Neural progenitor cell (in vitro differentiated cells): Measurements from ENCODE around the gene HAL. TPM values are rescaled to one million over a fixed set of nuclear protein-coding genes. Genes with fewer than 3 reads are reported as not detected.

Experiments used
- DNase-seq: peaks from one replicate; pipeline ENCODE4 v3.0.0-alpha.2; 2016; ENCODE audit warnings: low spot score
- H2AFZ ChIP-seq: fragments of 200-600 bp; sonication (generic); replicated peaks from 2 replicates; pipeline ENCODE4 v1.6.1; 2016; ENCODE audit warnings: antibody characterized with exemption
- H3F3A ChIP-seq: fragments of 200-600 bp; sonication (generic); 2 replicates; pipeline ENCODE4 v1.6.1; 2016; ENCODE audit warnings: antibody characterized with exemption, low read depth
- H3K27ac ChIP-seq: fragments of 200-600 bp; sonication (generic); 2 replicates; pipeline ENCODE4 v1.5.1; 2016; ENCODE audit warnings: mild to moderate bottlenecking
- H3K27me3 ChIP-seq: fragments of 200-600 bp; sonication (generic); 2 replicates; pipeline ENCODE4 v1.6.1; 2016; ENCODE audit warnings: mild to moderate bottlenecking, moderate library complexity
- H3K36me3 ChIP-seq: fragments of 200-600 bp; sonication (generic); 2 replicates; pipeline ENCODE4 v1.5.1; 2016
- H3K4me1 ChIP-seq: fragments of 200-600 bp; sonication (generic); 2 replicates; pipeline ENCODE4 v1.6.1; 2016; ENCODE audit warnings: mixed run types
- H3K4me2 ChIP-seq: fragments of 200-600 bp; sonication (generic); 2 replicates; pipeline ENCODE4 v1.6.1; 2016
- H3K4me3 ChIP-seq: fragments of 200-600 bp; sonication (generic); 2 replicates; pipeline ENCODE4 v1.5.1; 2016
- H3K79me2 ChIP-seq: fragments of 200-600 bp; sonication (generic); 2 replicates; pipeline ENCODE4 v1.6.1; 2016; ENCODE audit warnings: low read depth
- H3K9ac ChIP-seq: fragments of 200-600 bp; sonication (generic); 2 replicates; pipeline ENCODE4 v1.6.1; 2016
- H3K9me3 ChIP-seq: fragments of 200-600 bp; sonication (generic); 2 replicates; pipeline ENCODE4 v1.5.1; 2016; ENCODE audit warnings: low read depth
- H4K20me1 ChIP-seq: fragments of 200-600 bp; sonication (generic); 2 replicates; pipeline ENCODE4 v1.6.1; 2016; ENCODE audit warnings: low read depth
- H3K27ac Mint-ChIP-seq: 3 replicates; pipeline ENCODE4 v1.8.0; 2021; ENCODE audit warnings: mixed read lengths
- H3K27me3 Mint-ChIP-seq: 2 replicates; pipeline ENCODE4 v1.8.0; 2022; ENCODE audit warnings: low read depth, mild to moderate bottlenecking, inconsistent platforms, moderate library complexity, mixed read lengths; ENCODE audit not compliant: insufficient read depth
- H3K36me3 Mint-ChIP-seq: 3 replicates; pipeline ENCODE4 v1.8.0; 2021; ENCODE audit warnings: mixed read lengths
- H3K4me1 Mint-ChIP-seq: 3 replicates; pipeline ENCODE4 v1.8.0; 2021; ENCODE audit warnings: mixed read lengths
- H3K4me3 Mint-ChIP-seq: 3 replicates; pipeline ENCODE4 v1.8.0; 2021; ENCODE audit warnings: mild to moderate bottlenecking, moderate library complexity, mixed read lengths
- H3K9me3 Mint-ChIP-seq: 3 replicates; pipeline ENCODE4 v1.8.0; 2020; ENCODE audit warnings: mixed read lengths
- CTCF ChIP-seq: fragments of 200-600 bp; sonication (generic); IDR thresholded peaks from 2 replicates; pipeline ENCODE4 v1.5.1; 2017; ENCODE audit warnings: antibody characterized with exemption, mild to moderate bottlenecking
- EZH2 ChIP-seq: fragments of 200-600 bp; sonication (generic); IDR thresholded peaks from 2 replicates; pipeline ENCODE4 v1.6.1; 2017; ENCODE audit warnings: antibody characterized with exemption, mild to moderate bottlenecking, moderate library complexity
- EZH2phosphoT487 ChIP-seq: fragments of 200-600 bp; sonication (generic); IDR thresholded peaks from 2 replicates; pipeline ENCODE4 v1.6.1; 2017; ENCODE audit warnings: antibody characterized with exemption
- total RNA-seq: library from RNA; depleted of rRNA; stranded (reverse); fragments of >200 nt; gene quantifications from 2 replicates; pipeline ENCODE4 v1.2.3, GENCODE V29; 2015; ENCODE audit warnings: low replicate concordance

The HAL gene
- total RNA-seq, 1 donor from 2014 or later, result 0.06 TPM

GRCh38 chr12:96006727-96007126 lies 10.6 kb upstream of the HAL start:
- Mint-ChIP-seq H3K27ac (no peak overlapping the region), H3K27me3 (no peaks in the 10 kb centered on the region), H3K9me3 (no peaks in the 10 kb centered on the region), H3K4me1 (no peaks in the 10 kb centered on the region), H3K36me3 (peaks cover 28% of the 10 kb centered on the region), H3K4me3 (no peak overlapping the region)
- H3K9ac ChIP-seq, result no peak overlapping the region
- H2AFZ ChIP-seq, result no peak overlapping the region
- no peaks in the 10 kb centered on the region for H3K9me3 ChIP-seq
- no peak overlapping the region for H3K4me2 ChIP-seq
- TF ChIP-seq CTCF, result no peak
- TF ChIP-seq EZH2, result no peak
- TF ChIP-seq EZH2phosphoT487, result no peak
- no peaks in the 10 kb centered on the region for H3K79me2 ChIP-seq
- H4K20me1 ChIP-seq, result no peaks in the 10 kb centered on the region
- no peak overlapping the region for H3K4me3 ChIP-seq
- no peak overlapping the region for H3K27ac ChIP-seq
- H3K27me3 ChIP-seq, result no peaks in the 10 kb centered on the region
- no peaks in the 10 kb centered on the region for H3F3A ChIP-seq
- H3K4me1 ChIP-seq, result no peaks in the 10 kb centered on the region
- peaks cover 18% of the 10 kb centered on the region for H3K36me3 ChIP-seq
- no peak for DNase-seq

GRCh38 chr12:96000858-96001257 lies 4.7 kb upstream of the HAL start:
- Mint-ChIP-seq H3K27ac (no peak overlapping the region), H3K4me3 (no peak overlapping the region), H3K36me3 (peaks cover 16% of the 10 kb centered on the region), H3K9me3 (no peaks in the 10 kb centered on the region), H3K4me1 (peaks cover 2% of the 10 kb centered on the region), H3K27me3 (peaks cover 3% of the 10 kb centered on the region)
- H3K27ac ChIP-seq, result no peak overlapping the region
- no peak for DNase-seq
- peaks cover 17% of the 10 kb centered on the region for H3F3A ChIP-seq
- peaks cover 12% of the 10 kb centered on the region for H3K36me3 ChIP-seq
- H2AFZ ChIP-seq, result no peak overlapping the region
- no peak overlapping the region for H3K4me2 ChIP-seq
- H3K4me1 ChIP-seq, result peaks cover 4% of the 10 kb centered on the region
- no peaks in the 10 kb centered on the region for H4K20me1 ChIP-seq
- H3K9me3 ChIP-seq, result no peaks in the 10 kb centered on the region
- no peak overlapping the region for H3K9ac ChIP-seq
- no peak for TF ChIP-seq EZH2
- no peak for TF ChIP-seq CTCF
- no peak for TF ChIP-seq EZH2phosphoT487
- no peaks in the 10 kb centered on the region for H3K79me2 ChIP-seq
- H3K4me3 ChIP-seq, result no peak overlapping the region
- no peaks in the 10 kb centered on the region for H3K27me3 ChIP-seq

GRCh38 chr12:95999484-95999883 lies 3.3 kb upstream of the HAL start:
- Mint-ChIP-seq H3K4me3 (no peak overlapping the region), H3K36me3 (peaks cover 5% of the 10 kb centered on the region), H3K27me3 (peaks cover 3% of the 10 kb centered on the region), H3K4me1 (peaks cover 2% of the 10 kb centered on the region), H3K9me3 (no peaks in the 10 kb centered on the region), H3K27ac (no peak overlapping the region)
- H3K4me3 ChIP-seq, result no peak overlapping the region
- H3K27me3 ChIP-seq, result no peaks in the 10 kb centered on the region
- DNase-seq, result no peak
- no peak overlapping the region for H3K27ac ChIP-seq
- peaks cover 4% of the 10 kb centered on the region for H3K4me1 ChIP-seq
- no peaks in the 10 kb centered on the region for H3K9me3 ChIP-seq
- H2AFZ ChIP-seq, result no peak overlapping the region
- peaks cover 12% of the 10 kb centered on the region for H3K36me3 ChIP-seq
- no peak overlapping the region for H3K4me2 ChIP-seq
- no peak overlapping the region for H3K9ac ChIP-seq
- TF ChIP-seq EZH2 (no peak), CTCF (no peak), EZH2phosphoT487 (no peak)
- no peaks in the 10 kb centered on the region for H4K20me1 ChIP-seq
- H3K79me2 ChIP-seq, result no peaks in the 10 kb centered on the region
- H3F3A ChIP-seq, result peaks cover 17% of the 10 kb centered on the region
